HepG2 (cell line): ENCODE data around the gene KCNT2. TPM values are rescaled to one million over a fixed set of nuclear protein-coding genes. Genes with fewer than 3 reads are reported as not detected.

Source experiments
- AHDC1 ChIP-seq: sonication (generic); formaldehyde crosslinking; IDR thresholded peaks from 2 replicates; pipeline ENCODE4 v1.5.1; 2020; ENCODE audit warnings: mild to moderate bottlenecking, missing genetic modification reagents, borderline replicate concordance
- ATF7 ChIP-seq, 2 experiments: fragments of 450-650 bp in 1 of 2; sonication (generic) in 1 of 2; formaldehyde crosslinking in 1 of 2; IDR thresholded peaks; 2 replicates each; pipeline versions ENCODE4 v1.4.0 to v1.6.1; 2016 to 2020; ENCODE audit warnings: antibody characterized with exemption in 1 of 2, mild to moderate bottlenecking in 1 of 2, missing genetic modification reagents in 1 of 2
- CEBPB ChIP-seq: IDR thresholded peaks from 2 replicates; pipeline ENCODE4 v1.6.1; 2011; ENCODE audit warnings: low read depth, low read length, improper control_type of control experiment, borderline replicate concordance
- FOXK2 ChIP-seq: fragments of 450-650 bp; IDR thresholded peaks from 2 replicates; pipeline ENCODE4 v1.6.1; 2016
- FOXP1 ChIP-seq, 2 experiments: fragments of 450-650 bp in 1 of 2; IDR thresholded peaks; 2 replicates each; pipeline ENCODE4 v1.6.1; 2017 to 2018; ENCODE audit warnings: antibody characterized with exemption in 1 of 2
- GFI1 ChIP-seq: sonication (generic); formaldehyde crosslinking; IDR thresholded peaks from 2 replicates; pipeline ENCODE4 v1.5.0; 2020; ENCODE audit warnings: missing genetic modification reagents, mild to moderate bottlenecking, borderline replicate concordance
- KLF11 ChIP-seq: IDR thresholded peaks from 2 replicates; pipeline ENCODE4 v1.6.1; 2016; ENCODE audit warnings: missing compliant biosample characterization
- NAIF1 ChIP-seq: sonication (generic); formaldehyde crosslinking; IDR thresholded peaks from 2 replicates; pipeline ENCODE4 v1.5.0; 2020; ENCODE audit warnings: mild to moderate bottlenecking, missing genetic modification reagents, borderline replicate concordance
- NR2F1 ChIP-seq, 2 experiments: fragments of 450-650 bp in 1 of 2; formaldehyde crosslinking in 1 of 2; IDR thresholded peaks; 2 replicates each; pipeline versions ENCODE4 v1.5.0 to v1.6.1; 2016 to 2020; ENCODE audit warnings: mild to moderate bottlenecking in 1 of 2, missing compliant biosample characterization in 1 of 2, missing genetic modification reagents in 1 of 2, moderate library complexity in 1 of 2
- RXRB ChIP-seq: IDR thresholded peaks from 2 replicates; pipeline ENCODE4 v1.6.1; 2016; ENCODE audit warnings: borderline replicate concordance, missing genetic modification reagents, missing compliant biosample characterization
- SRSF1 ChIP-seq: fragments of 200-400 bp; formaldehyde crosslinking; optimal IDR thresholded peaks from 2 replicates; pipeline ENCODE3; 2017; ENCODE audit warnings: mild to moderate bottlenecking, low read depth, low read length, moderate library complexity
- TEAD3 ChIP-seq: optimal IDR thresholded peaks from 2 replicates; pipeline ENCODE3; 2016; ENCODE audit warnings: borderline replicate concordance
- ZBTB37 ChIP-seq: sonication (generic); formaldehyde crosslinking; IDR thresholded peaks from 2 replicates; pipeline ENCODE4 v1.4.0; 2020; ENCODE audit warnings: mild to moderate bottlenecking, missing genetic modification reagents
- ZNF343 ChIP-seq: sonication (generic); formaldehyde crosslinking; IDR thresholded peaks from 2 replicates; pipeline ENCODE4 v1.4.0; 2020; ENCODE audit warnings: mild to moderate bottlenecking, missing genetic modification reagents
- ZNF556 ChIP-seq: sonication (generic); formaldehyde crosslinking; IDR thresholded peaks from 2 replicates; pipeline ENCODE4 v1.4.0; 2020; ENCODE audit warnings: mild to moderate bottlenecking, missing genetic modification reagents, borderline replicate concordance
- ZNF558 ChIP-seq: sonication (generic); formaldehyde crosslinking; IDR thresholded peaks from 2 replicates; pipeline ENCODE4 v1.9.0; 2022; ENCODE audit warnings: mild to moderate bottlenecking, missing genetic modification reagents, borderline replicate concordance
- ZNF614 ChIP-seq: IDR thresholded peaks from 2 replicates; pipeline ENCODE4 v1.6.1; 2018; ENCODE audit warnings: missing biosample characterization, missing genetic modification reagents, inconsistent platforms, borderline replicate concordance
- ZNF772 ChIP-seq: sonication (generic); formaldehyde crosslinking; IDR thresholded peaks from 2 replicates; pipeline ENCODE4 v1.5.0; 2020; ENCODE audit warnings: mild to moderate bottlenecking, missing genetic modification reagents
- polyA plus RNA-seq, 8 experiments: library from polyadenylated mRNA; depleted of rRNA in 3 of 8; stranded (reverse) in 7 of 8; unstranded in 1 of 8; fragments of >200 nt; fragmentation: Illumina TruSeq in 4 of 8; extraction: Trizol in 4 of 8; gene quantifications; 2 replicates each; pipeline versions ENCODE4 v1.2.1 to v1.2.3, GENCODE V29; 2011 to 2016; ENCODE audit warnings: low read depth in 4 of 8, missing spikeins in 1 of 8, mixed read lengths in 1 of 8; ENCODE audit not compliant: insufficient read depth in 1 of 8
- total RNA-seq, 5 experiments: library from RNA; depleted of rRNA; stranded (reverse); fragments of >200 nt; fragmentation: Illumina TruSeq; extraction: Trizol; gene quantifications; 2 replicates each; pipeline ENCODE4 v1.2.3, GENCODE V29; 2016; ENCODE audit warnings: low read depth in 1 of 5
- TF ChIP-seq, protein P1 (sequence below): sonication (generic); formaldehyde crosslinking; IDR thresholded peaks from 2 replicates; pipeline ENCODE4 v1.5.0; 2020; ENCODE audit warnings: missing genetic modification reagents

KCNT2 gene
- total and polyA plus RNA-seq, 2 of the 13 experiments (the other 11 are each of a cell fraction or from before 2014, with no cell fraction given): not detected

- TF ChIP-seq AHDC1 (CRISPR knock-in tag) (peak; percentile 55; the same call in 1 of the 2 replicates), ZNF614 (CRISPR knock-in tag) (peak; percentile 51), KLF11 (CRISPR knock-in tag) (no peak), SRSF1 (no peak), RXRB (no peak; the same call in 1 of the 2 replicates), FOXP1 (IDR thresholded peaks at IDR 0.05) (no peak), FOXP1 (CRISPR knock-in tag; IDR thresholded peaks at IDR 0.05) (peak; percentile 89), ZBTB37 (CRISPR knock-in tag) (peak; percentile 99), NR2F1 (CRISPR knock-in tag; IDR thresholded peaks at IDR 0.05) (peak; percentile 70 to 78), ZNF558 (CRISPR knock-in tag) (no peak), CEBPB (no peak), NAIF1 (CRISPR knock-in tag) (0 out of 2 replicates have a peak, but pooled peaks have one; percentile 51), GFI1 (CRISPR knock-in tag) (peak; percentile 74), ZNF556 (peak; percentile 34; the same call in 1 of the 2 replicates), ATF7 (IDR thresholded peaks at IDR 0.05) (no peak), ATF7 (CRISPR knock-in tag; IDR thresholded peaks at IDR 0.05) (no peak), ZNF343 (0 out of 2 replicates have a peak, but pooled peaks have one; percentile 50), ZNF772 (CRISPR knock-in tag) (0 out of 2 replicates have a peak, but pooled peaks have one; percentile 42), FOXK2 (peak; percentile 70), TEAD3 (CRISPR knock-in tag) (peak; percentile 57)
- TF ChIP-seq, protein P1, sequence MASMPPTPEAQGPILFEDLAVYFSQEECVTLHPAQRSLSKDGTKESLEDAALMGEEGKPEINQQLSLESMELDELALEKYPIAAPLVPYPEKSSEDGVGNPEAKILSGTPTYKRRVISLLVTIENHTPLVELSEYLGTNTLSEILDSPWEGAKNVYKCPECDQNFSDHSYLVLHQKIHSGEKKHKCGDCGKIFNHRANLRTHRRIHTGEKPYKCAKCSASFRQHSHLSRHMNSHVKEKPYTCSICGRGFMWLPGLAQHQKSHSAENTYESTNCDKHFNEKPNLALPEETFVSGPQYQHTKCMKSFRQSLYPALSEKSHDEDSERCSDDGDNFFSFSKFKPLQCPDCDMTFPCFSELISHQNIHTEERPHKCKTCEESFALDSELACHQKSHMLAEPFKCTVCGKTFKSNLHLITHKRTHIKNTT (CRISPR knock-in tag): no peak
Observed at GRCh38 chr1:196400478-196401451, 207.5 kb downstream of the KCNT2 start (continued).
